HEK293T (cell line): ENCODE measurements around the gene ALAS2.

Source experiments
- LEF1 ChIP-seq: fragments of 450-650 bp; IDR thresholded peaks from 2 replicates; pipeline ENCODE4 v1.6.1; 2017; ENCODE audit warnings: mild to moderate bottlenecking, borderline replicate concordance
- ZNF384 ChIP-seq: fragments of 450-650 bp; IDR thresholded peaks from 2 replicates; pipeline ENCODE4 v1.6.1; 2016

- TF ChIP-seq LEF1 (no peak), ZNF384 (no peak)
These were observed 36.0 kb downstream of the ALAS2 start for GRCh38 chrX:54994668-54995351.
